Measurements from ENCODE around the gene LTBP3. TPM values are rescaled to one million over a fixed set of nuclear protein-coding genes. Genes with fewer than 3 reads are reported as not detected.

The LTBP3 gene
- total and polyA plus RNA-seq, 9 of the 15 experiments (the other 6 are each of a cell fraction or from before 2014, with no cell fraction given), result 0.06 to 20.5 (median 4.8) TPM

DNA sequence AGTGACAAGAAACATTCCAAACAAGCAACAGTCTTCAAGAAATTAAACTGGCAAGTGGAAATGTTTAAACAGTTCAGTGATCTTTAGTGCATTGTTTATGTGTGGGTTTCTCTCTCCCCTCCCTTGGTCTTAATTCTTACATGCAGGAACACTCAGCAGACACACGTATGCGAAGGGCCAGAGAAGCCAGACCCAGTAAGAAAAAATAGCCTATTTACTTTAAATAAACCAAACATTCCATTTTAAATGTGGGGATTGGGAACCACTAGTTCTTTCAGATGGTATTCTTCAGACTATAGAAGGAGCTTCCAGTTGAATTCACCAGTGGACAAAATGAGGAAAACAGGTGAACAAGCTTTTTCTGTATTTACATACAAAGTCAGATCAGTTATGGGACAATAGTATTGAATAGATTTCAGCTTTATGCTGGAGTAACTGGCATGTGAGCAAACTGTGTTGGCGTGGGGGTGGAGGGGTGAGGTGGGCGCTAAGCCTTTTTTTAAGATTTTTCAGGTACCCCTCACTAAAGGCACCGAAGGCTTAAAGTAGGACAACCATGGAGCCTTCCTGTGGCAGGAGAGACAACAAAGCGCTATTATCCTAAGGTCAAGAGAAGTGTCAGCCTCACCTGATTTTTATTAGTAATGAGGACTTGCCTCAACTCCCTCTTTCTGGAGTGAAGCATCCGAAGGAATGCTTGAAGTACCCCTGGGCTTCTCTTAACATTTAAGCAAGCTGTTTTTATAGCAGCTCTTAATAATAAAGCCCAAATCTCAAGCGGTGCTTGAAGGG is 53.3 kb downstream of the LTBP3 start (continued):
- TF ChIP-seq, protein P1, sequence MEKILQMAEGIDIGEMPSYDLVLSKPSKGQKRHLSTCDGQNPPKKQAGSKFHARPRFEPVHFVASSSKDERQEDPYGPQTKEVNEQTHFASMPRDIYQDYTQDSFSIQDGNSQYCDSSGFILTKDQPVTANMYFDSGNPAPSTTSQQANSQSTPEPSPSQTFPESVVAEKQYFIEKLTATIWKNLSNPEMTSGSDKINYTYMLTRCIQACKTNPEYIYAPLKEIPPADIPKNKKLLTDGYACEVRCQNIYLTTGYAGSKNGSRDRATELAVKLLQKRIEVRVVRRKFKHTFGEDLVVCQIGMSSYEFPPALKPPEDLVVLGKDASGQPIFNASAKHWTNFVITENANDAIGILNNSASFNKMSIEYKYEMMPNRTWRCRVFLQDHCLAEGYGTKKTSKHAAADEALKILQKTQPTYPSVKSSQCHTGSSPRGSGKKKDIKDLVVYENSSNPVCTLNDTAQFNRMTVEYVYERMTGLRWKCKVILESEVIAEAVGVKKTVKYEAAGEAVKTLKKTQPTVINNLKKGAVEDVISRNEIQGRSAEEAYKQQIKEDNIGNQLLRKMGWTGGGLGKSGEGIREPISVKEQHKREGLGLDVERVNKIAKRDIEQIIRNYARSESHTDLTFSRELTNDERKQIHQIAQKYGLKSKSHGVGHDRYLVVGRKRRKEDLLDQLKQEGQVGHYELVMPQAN (IDR thresholded peaks at IDR 0.05; ENCODE audit: borderline replicate concordance), result no peak
- TF ChIP-seq SREBF2 (CRISPR knock-in tag; IDR thresholded peaks at IDR 0.05), result no peak
- TF ChIP-seq GATAD2B (IDR thresholded peaks at IDR 0.05; ENCODE audit: borderline replicate concordance), result peak; percentile 39; the same call in 1 of the 2 replicates
- no peak for TF ChIP-seq NR4A1 (CRISPR knock-in tag; IDR thresholded peaks at IDR 0.05)
- TF ChIP-seq NR4A1 (tag; IDR thresholded peaks at IDR 0.05), result no peak
- TF ChIP-seq, protein P2, sequence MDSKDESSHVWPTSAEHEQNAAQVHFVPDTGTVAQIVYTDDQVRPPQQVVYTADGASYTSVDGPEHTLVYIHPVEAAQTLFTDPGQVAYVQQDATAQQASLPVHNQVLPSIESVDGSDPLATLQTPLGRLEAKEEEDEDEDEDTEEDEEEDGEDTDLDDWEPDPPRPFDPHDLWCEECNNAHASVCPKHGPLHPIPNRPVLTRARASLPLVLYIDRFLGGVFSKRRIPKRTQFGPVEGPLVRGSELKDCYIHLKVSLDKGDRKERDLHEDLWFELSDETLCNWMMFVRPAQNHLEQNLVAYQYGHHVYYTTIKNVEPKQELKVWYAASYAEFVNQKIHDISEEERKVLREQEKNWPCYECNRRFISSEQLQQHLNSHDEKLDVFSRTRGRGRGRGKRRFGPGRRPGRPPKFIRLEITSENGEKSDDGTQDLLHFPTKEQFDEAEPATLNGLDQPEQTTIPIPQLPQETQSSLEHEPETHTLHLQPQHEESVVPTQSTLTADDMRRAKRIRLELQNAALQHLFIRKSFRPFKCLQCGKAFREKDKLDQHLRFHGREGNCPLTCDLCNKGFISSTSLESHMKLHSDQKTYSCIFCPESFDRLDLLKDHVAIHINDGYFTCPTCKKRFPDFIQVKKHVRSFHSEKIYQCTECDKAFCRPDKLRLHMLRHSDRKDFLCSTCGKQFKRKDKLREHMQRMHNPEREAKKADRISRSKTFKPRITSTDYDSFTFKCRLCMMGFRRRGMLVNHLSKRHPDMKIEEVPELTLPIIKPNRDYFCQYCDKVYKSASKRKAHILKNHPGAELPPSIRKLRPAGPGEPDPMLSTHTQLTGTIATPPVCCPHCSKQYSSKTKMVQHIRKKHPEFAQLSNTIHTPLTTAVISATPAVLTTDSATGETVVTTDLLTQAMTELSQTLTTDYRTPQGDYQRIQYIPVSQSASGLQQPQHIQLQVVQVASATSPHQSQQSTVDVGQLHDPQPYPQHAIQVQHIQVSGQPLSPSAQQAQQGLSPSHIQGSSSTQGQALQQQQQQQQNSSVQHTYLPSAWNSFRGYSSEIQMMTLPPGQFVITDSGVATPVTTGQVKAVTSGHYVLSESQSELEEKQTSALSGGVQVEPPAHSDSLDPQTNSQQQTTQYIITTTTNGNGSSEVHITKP (IDR thresholded peaks at IDR 0.05; ENCODE audit: partially characterized antibody), result no peak
- TF ChIP-seq POLR2G (IDR thresholded peaks at IDR 0.05; ENCODE audit: low read depth, low read length), result peak; percentile 70
- no peak for TF ChIP-seq SIN3B (IDR thresholded peaks at IDR 0.05; ENCODE audit: low read depth)
- TF ChIP-seq, protein P3, sequence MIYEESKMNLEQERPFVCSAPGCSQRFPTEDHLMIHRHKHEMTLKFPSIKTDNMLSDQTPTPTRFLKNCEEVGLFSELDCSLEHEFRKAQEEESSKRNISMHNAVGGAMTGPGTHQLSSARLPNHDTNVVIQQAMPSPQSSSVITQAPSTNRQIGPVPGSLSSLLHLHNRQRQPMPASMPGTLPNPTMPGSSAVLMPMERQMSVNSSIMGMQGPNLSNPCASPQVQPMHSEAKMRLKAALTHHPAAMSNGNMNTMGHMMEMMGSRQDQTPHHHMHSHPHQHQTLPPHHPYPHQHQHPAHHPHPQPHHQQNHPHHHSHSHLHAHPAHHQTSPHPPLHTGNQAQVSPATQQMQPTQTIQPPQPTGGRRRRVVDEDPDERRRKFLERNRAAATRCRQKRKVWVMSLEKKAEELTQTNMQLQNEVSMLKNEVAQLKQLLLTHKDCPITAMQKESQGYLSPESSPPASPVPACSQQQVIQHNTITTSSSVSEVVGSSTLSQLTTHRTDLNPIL (CRISPR knock-in tag; IDR thresholded peaks at IDR 0.05), result peak; percentile 20; the same call in 1 of the 2 replicates
- TF ChIP-seq ZBED1 (IDR thresholded peaks at IDR 0.05), result peak; percentile 89; the same call in 1 of the 2 replicates
- peak; percentile 7; the same call in 1 of the 2 replicates for TF ChIP-seq KHSRP (IDR thresholded peaks at IDR 0.05)
- peak; percentile 48 for TF ChIP-seq HMGN3 (IDR thresholded peaks at IDR 0.05; ENCODE audit: borderline replicate concordance, extremely low read depth, insufficient read length, low read depth, low read length)
- TF ChIP-seq, protein P4, sequence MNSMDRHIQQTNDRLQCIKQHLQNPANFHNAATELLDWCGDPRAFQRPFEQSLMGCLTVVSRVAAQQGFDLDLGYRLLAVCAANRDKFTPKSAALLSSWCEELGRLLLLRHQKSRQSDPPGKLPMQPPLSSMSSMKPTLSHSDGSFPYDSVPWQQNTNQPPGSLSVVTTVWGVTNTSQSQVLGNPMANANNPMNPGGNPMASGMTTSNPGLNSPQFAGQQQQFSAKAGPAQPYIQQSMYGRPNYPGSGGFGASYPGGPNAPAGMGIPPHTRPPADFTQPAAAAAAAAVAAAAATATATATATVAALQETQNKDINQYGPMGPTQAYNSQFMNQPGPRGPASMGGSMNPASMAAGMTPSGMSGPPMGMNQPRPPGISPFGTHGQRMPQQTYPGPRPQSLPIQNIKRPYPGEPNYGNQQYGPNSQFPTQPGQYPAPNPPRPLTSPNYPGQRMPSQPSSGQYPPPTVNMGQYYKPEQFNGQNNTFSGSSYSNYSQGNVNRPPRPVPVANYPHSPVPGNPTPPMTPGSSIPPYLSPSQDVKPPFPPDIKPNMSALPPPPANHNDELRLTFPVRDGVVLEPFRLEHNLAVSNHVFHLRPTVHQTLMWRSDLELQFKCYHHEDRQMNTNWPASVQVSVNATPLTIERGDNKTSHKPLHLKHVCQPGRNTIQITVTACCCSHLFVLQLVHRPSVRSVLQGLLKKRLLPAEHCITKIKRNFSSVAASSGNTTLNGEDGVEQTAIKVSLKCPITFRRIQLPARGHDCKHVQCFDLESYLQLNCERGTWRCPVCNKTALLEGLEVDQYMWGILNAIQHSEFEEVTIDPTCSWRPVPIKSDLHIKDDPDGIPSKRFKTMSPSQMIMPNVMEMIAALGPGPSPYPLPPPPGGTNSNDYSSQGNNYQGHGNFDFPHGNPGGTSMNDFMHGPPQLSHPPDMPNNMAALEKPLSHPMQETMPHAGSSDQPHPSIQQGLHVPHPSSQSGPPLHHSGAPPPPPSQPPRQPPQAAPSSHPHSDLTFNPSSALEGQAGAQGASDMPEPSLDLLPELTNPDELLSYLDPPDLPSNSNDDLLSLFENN (IDR thresholded peaks at IDR 0.05; ENCODE audit: low read depth in 2 of 2, low read length in 2 of 2), result peak in 1 of 2 experiments; percentile 50; a peak in 2 of 4 replicates
- TF ChIP-seq RCOR1 (IDR thresholded peaks at IDR 0.05; ENCODE audit: borderline replicate concordance in 1 of 2, low read depth in 2 of 2, low read length in 2 of 2), result no peak
- TF ChIP-seq, protein P5, sequence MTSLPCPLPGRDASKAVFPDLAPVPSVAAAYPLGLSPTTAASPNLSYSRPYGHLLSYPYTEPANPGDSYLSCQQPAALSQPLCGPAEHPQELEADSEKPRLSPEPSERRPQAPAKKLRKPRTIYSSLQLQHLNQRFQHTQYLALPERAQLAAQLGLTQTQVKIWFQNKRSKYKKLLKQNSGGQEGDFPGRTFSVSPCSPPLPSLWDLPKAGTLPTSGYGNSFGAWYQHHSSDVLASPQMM (CRISPR knock-in tag; IDR thresholded peaks at IDR 0.05), result peak; percentile 61; the same call in 1 of the 2 replicates
